SK-N-SH (cell line): ENCODE results near the gene CCDC78. TPM values are rescaled to one million over a fixed set of nuclear protein-coding genes. Genes with fewer than 3 reads are reported as not detected.

Experiments used
- CTCF ChIA-PET: fragments of 300-600, 350-600 bp; formaldehyde crosslinking; extraction: SDS; loops from one replicate; lab custom pipeline; 2021; lab: Yijun Ruan, JAX
- POLR2A ChIA-PET: fragments of 350-600 bp; sonication (Branson Sonifier 250); formaldehyde crosslinking; extraction: SDS; loops from one replicate; lab custom pipeline; 2020; ENCODE audit warnings: antibody characterized with exemption, inconsistent platforms; lab: Yijun Ruan, JAX
- DNase-seq: peaks from one replicate; pipeline ENCODE4 v3.0.0; 2012
- H2AFZ ChIP-seq: fragments of 200-600 bp; sonication (generic); 2 replicates; pipeline ENCODE4 v1.8.1; 2016; ENCODE audit warnings: antibody characterized with exemption, mild to moderate bottlenecking, low read depth
- H3F3A ChIP-seq: fragments of 200-600 bp; sonication (generic); replicated peaks from 2 replicates; pipeline ENCODE3; 2016; ENCODE audit warnings: antibody characterized with exemption, mild to moderate bottlenecking; ENCODE audit not compliant: insufficient read depth
- H3K27ac ChIP-seq, 2 experiments: fragments of 200-500 bp in 1 of 2; fragments of 200-600 bp in 1 of 2; sonication (Bioruptor generic) in 1 of 2; sonication (generic), shearing (Covaris generic) in 1 of 2; 2 replicates each; pipeline versions ENCODE4 v1.5.1 to v1.6.1; 2014 to 2016; ENCODE audit warnings: low read depth in 2 of 2, inconsistent platforms in 1 of 2, low read length in 1 of 2, mild to moderate bottlenecking in 1 of 2, mixed read lengths in 1 of 2
- H3K27me3 ChIP-seq: fragments of 200-600 bp; sonication (generic), shearing (Covaris generic); 2 replicates; pipeline ENCODE4 v1.6.1; 2016; ENCODE audit warnings: mixed run types; ENCODE audit not compliant: insufficient read depth
- H3K36me3 ChIP-seq, 2 experiments: fragments of 200-500 bp in 1 of 2; fragments of 200-600 bp in 1 of 2; sonication (Bioruptor generic) in 1 of 2; sonication (generic) in 1 of 2; replicated peaks in 1 of 2; 2 replicates each; pipeline versions ENCODE3 to v1.5.1; 2014 to 2016; ENCODE audit warnings: low read length in 1 of 2, mild to moderate bottlenecking in 1 of 2; ENCODE audit not compliant: insufficient read depth in 2 of 2, control insufficient read depth in 1 of 2
- H3K4me1 ChIP-seq, 2 experiments: fragments of 200-500 bp in 1 of 2; fragments of 200-600 bp in 1 of 2; sonication (Bioruptor generic) in 1 of 2; sonication (generic), shearing (Covaris generic) in 1 of 2; 2 replicates each; pipeline versions ENCODE4 v1.5.1 to v1.6.1; 2014 to 2016; ENCODE audit warnings: low read depth in 1 of 2, low read length in 1 of 2, mixed run types in 1 of 2; ENCODE audit not compliant: insufficient read depth in 2 of 2, control insufficient read depth in 1 of 2
- H3K4me2 ChIP-seq: fragments of 200-600 bp; sonication (generic), shearing (Covaris generic); 2 replicates; pipeline ENCODE4 v1.6.1; 2017; ENCODE audit warnings: mixed run types
- H3K4me3 ChIP-seq, 2 experiments: fragments of 200-500 bp in 1 of 2; fragments of 200-600 bp in 1 of 2; sonication (Bioruptor generic) in 1 of 2; sonication (generic), shearing (Covaris generic) in 1 of 2; 2 replicates each; pipeline versions ENCODE4 v1.5.1 to v1.8.1; 2014 to 2016; ENCODE audit warnings: low read depth in 2 of 2, inconsistent platforms in 1 of 2, low read length in 1 of 2, mild to moderate bottlenecking in 1 of 2, mixed read lengths in 1 of 2, moderate library complexity in 1 of 2
- H3K79me2 ChIP-seq: fragments of 200-600 bp; sonication (generic); 2 replicates; pipeline ENCODE4 v1.8.1; 2017; ENCODE audit warnings: mild to moderate bottlenecking; ENCODE audit not compliant: insufficient read depth
- H3K9ac ChIP-seq: fragments of 200-600 bp; sonication (generic); 2 replicates; pipeline ENCODE4 v1.6.1; 2017; ENCODE audit warnings: mixed run types
- H3K9me2 ChIP-seq: fragments of 200-600 bp; sonication (generic); 2 replicates; pipeline ENCODE4 v1.6.1; 2017; ENCODE audit warnings: mixed run types
- H3K9me3 ChIP-seq: fragments of 200-600 bp; sonication (generic); 2 replicates; pipeline ENCODE4 v1.6.1; 2017; ENCODE audit warnings: mixed run types, mild to moderate bottlenecking, moderate library complexity
- H4K20me1 ChIP-seq: fragments of 200-600 bp; sonication (generic); 2 replicates; pipeline ENCODE4 v1.6.1; 2017; ENCODE audit warnings: mild to moderate bottlenecking, mixed run types; ENCODE audit not compliant: insufficient read depth
- CTCF ChIP-seq: fragments of 200-600 bp; sonication (generic); IDR thresholded peaks from 2 replicates; pipeline ENCODE4 v1.6.1; 2017; ENCODE audit warnings: antibody characterized with exemption, mild to moderate bottlenecking, moderate library complexity
- EZH2phosphoT487 ChIP-seq: fragments of 200-600 bp; sonication (generic); IDR thresholded peaks from 2 replicates; pipeline ENCODE4 v1.6.1; 2017; ENCODE audit warnings: low read depth, mixed run types, mild to moderate bottlenecking, antibody characterized with exemption, moderate library complexity, borderline replicate concordance
- FOSL2 ChIP-seq: IDR thresholded peaks from 2 replicates; pipeline ENCODE4 v1.4.0; 2012; ENCODE audit warnings: low read depth, mild to moderate bottlenecking, moderate library complexity, borderline replicate concordance
- FOXM1 ChIP-seq: IDR thresholded peaks from 2 replicates; pipeline ENCODE4 v1.4.0; 2012; ENCODE audit warnings: low read depth, mild to moderate bottlenecking
- IRF3 ChIP-seq: fragments of 150-350 bp; IDR thresholded peaks from 2 replicates; pipeline ENCODE4 v1.6.1; 2016; ENCODE audit warnings: mild to moderate bottlenecking, low read depth, low read length
- MAX ChIP-seq: IDR thresholded peaks from 2 replicates; pipeline ENCODE4 v1.4.0; 2012; ENCODE audit warnings: low read depth
- NFIC ChIP-seq: IDR thresholded peaks from 2 replicates; pipeline ENCODE4 v1.4.0; 2012; ENCODE audit warnings: borderline replicate concordance
- NRF1 ChIP-seq: IDR thresholded peaks from 2 replicates; pipeline ENCODE4 v1.6.1; 2012; ENCODE audit warnings: low read depth, mild to moderate bottlenecking, low read length
- RAD21 ChIP-seq: IDR thresholded peaks from 2 replicates; pipeline ENCODE4 v1.6.1; 2012; ENCODE audit warnings: mild to moderate bottlenecking, low read length
- RCOR1 ChIP-seq: fragments of 150-350 bp; IDR thresholded peaks from 2 replicates; pipeline ENCODE4 v1.6.1; 2017; ENCODE audit warnings: antibody characterized with exemption, low read length
- TCF12 ChIP-seq: IDR thresholded peaks from 2 replicates; pipeline ENCODE4 v1.4.0; 2012
- TEAD4 ChIP-seq: IDR thresholded peaks from 2 replicates; pipeline ENCODE4 v1.4.0; 2012; ENCODE audit warnings: mild to moderate bottlenecking, borderline replicate concordance; ENCODE audit not compliant: insufficient read depth
- USF1 ChIP-seq: IDR thresholded peaks from 2 replicates; pipeline ENCODE4 v1.4.0; 2012; ENCODE audit warnings: low read depth, borderline replicate concordance
- WGBS: methylation state at CpG from one replicate; pipeline ENCODE4 v1.1.6; 2017; ENCODE audit warnings: low lambda C conversion rate; 5-methylcytosine and 5-hydroxymethylcytosine counted together
- polyA plus RNA-seq, 3 experiments: library from polyadenylated mRNA; depleted of rRNA; stranded (reverse); fragments of >200 nt; gene quantifications; 2 replicates each; pipeline ENCODE4 v1.2.3, GENCODE V29; 2012
- TF ChIP-seq, protein P1 (sequence below): IDR thresholded peaks from 2 replicates; pipeline ENCODE4; 2012

CCDC78 gene
- polyA plus RNA-seq, 1 of the 3 experiments (the other 2 are of a cell fraction): 15.4 TPM

DNA sequence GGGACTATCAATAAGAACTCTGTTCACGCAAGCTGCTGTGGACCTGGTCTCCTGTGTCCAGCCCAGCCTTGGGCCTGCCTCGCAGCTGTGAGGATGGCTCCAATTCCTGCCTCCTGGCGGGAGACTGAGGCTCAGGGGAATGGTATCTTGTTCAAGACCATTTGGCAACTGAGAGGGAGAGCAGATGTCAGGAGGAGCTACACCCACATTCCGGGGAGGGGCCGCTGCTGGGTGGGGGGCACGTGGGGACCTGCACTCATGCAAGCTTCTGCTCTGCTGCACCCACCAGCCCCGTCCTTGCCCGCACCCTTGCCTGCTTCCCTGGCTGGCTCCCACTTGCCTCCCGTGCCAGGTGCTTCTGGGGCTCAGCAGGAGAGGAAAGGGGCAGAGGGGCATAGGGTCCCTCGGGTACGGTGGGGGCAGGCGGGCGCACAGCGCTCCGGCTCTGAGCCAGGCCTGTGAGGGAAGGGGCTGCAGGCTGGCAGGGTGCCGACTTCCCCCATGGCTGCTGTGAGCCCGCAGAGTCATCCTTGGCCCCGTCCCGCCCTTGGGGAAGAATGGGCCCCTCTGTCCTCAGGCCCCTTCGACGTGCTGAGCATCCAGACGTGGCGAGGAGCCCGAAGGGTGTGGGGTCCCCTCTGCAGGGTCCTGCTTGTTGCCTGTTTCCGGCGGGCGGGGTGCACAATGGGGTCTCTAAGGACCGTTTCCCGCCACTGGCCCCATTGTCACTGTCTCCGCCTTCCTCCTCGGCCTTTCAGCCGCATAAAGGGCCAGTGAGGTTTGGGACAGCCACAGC, 8.6 kb downstream of the CCDC78 start:
- Histone ChIP-seq H3K4me3 (no peak overlapping the region), H3F3A (peaks cover 21% of the 10 kb centered on the region), H2AFZ (no peak overlapping the region), H3K9me3 (no peaks in the 10 kb centered on the region), H3K9me2 (no peaks in the 10 kb centered on the region), H3K27me3 (no peaks in the 10 kb centered on the region), H4K20me1 (peaks cover 20% of the 10 kb centered on the region; the same call in 1 of the 2 replicates), H3K4me2 (no peak overlapping the region), H3K27ac (no peak overlapping the region; a peak in 1 of 4 replicates), H3K79me2 (peaks cover 2% of the 10 kb centered on the region; the same call in 1 of the 2 replicates), H3K9ac (no peak overlapping the region), H3K4me1 (peaks cover 12 to 52% of the 10 kb centered on the region in 2 experiments; a peak in 3 of 4 replicates), H3K36me3 (peaks cover 0 to 4% of the 10 kb centered on the region in 2 experiments)
- no peak for DNase-seq
- TF ChIP-seq EZH2phosphoT487 (no peak), RCOR1 (no peak), NFIC (no peak), FOSL2 (no peak), USF1 (no peak), FOXM1 (no peak)
- TF ChIP-seq, protein P1, sequence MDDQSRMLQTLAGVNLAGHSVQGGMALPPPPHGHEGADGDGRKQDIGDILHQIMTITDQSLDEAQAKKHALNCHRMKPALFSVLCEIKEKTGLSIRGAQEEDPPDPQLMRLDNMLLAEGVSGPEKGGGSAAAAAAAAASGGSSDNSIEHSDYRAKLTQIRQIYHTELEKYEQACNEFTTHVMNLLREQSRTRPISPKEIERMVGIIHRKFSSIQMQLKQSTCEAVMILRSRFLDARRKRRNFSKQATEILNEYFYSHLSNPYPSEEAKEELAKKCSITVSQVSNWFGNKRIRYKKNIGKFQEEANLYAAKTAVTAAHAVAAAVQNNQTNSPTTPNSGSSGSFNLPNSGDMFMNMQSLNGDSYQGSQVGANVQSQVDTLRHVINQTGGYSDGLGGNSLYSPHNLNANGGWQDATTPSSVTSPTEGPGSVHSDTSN: no peak
- 95% methylated on average over 16 of the region's 32 CpGs for WGBS
- ChIA-PET CTCF (interaction anchor here (1.8 to 22.4 kb wide), 5 partner anchors 11 to 67 kb away, joined by 7 to 358 read pairs (median 29); partner anchors contain the start of genes ANTKMT, CCDC78, CHTF18 and CIAO3), POLR2A (interaction anchor here (1.4 to 2.6 kb wide), 2 partner anchors 8 to 65 kb away, joined by 3 to 13 read pairs; partner anchors contain the start of gene CCDC78)

DNA sequence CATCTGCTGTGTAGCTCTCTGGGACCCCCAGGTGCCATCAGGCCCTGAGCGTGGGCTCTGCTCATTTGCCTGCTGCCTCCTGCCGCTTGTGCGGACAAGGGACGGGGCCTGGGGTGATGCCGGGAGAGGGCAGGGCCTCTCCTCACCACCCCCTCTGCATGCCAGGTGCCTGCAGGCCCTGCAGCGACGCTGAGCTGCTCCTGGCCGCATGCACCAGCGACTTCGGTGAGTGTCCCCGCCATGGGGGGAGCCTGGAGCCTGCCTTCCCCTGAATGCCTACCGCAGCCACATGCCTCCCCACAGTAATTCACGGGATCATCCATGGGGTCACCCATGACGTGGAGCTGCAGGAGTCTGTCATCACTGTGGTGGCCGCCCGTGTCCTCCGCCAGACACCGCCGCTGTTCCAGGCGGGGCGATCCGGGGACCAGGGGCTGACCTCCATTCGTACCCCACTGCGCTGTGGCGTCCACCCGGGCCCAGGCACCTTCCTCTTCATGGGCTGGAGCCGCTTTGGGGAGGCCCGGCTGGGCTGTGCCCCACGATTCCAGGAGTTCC, 9.4 kb downstream of the CCDC78 start:
- Histone ChIP-seq H3K9me2 (no peaks in the 10 kb centered on the region), H3K4me1 (peaks cover 12 to 44% of the 10 kb centered on the region in 2 experiments; a peak in 3 of 4 replicates), H3K9me3 (no peaks in the 10 kb centered on the region), H3K4me3 (peak overlapping the region in 1 of 2 experiments; percentile 70; a peak in 2 of 4 replicates)
- TF ChIP-seq TCF12 (no peak), MAX (no peak), IRF3 (no peak), TEAD4 (no peak), FOXM1 (no peak), CTCF (no peak), RAD21 (no peak), NFIC (no peak), NRF1 (no peak)
- TF ChIP-seq, all 33 proteins: peak for 0
- Histone ChIP-seq H3K4me2 (peak overlapping the region; percentile 93), H3K36me3 (peaks cover 0 to 4% of the 10 kb centered on the region in 2 experiments), H4K20me1 (peaks cover 15% of the 10 kb centered on the region; the same call in 1 of the 2 replicates), H3K79me2 (peaks cover 2% of the 10 kb centered on the region; the same call in 1 of the 2 replicates), H3K27me3 (no peaks in the 10 kb centered on the region), H3F3A (peaks cover 28% of the 10 kb centered on the region), H3K9ac (no peak overlapping the region), H3K27ac (peak overlapping the region in 1 of 2 experiments; percentile 91; a peak in 3 of 4 replicates), H2AFZ (no peak overlapping the region)
- ChIA-PET POLR2A (interaction anchor here (0.7 to 2.6 kb wide), 6 partner anchors 8 to 67 kb away, joined by 3 to 13 read pairs (median 4); partner anchors contain the start of genes CCDC78 and CIAO3), CTCF (interaction anchor here (1.0 to 22.4 kb wide), 8 partner anchors 11 to 68 kb away, joined by 3 to 358 read pairs (median 20); partner anchors contain the start of genes ANTKMT, CCDC78, CHTF18 and CIAO3)
- WGBS: 98% methylated on average over 22 of the region's 29 CpGs
- DNase-seq: no peak
